WTC11 (cell line): ENCODE measurements around the gene PRRG2.

Experiments
- ATF3 ChIP-seq: sonication (generic); formaldehyde crosslinking; conservative IDR thresholded peaks from 2 replicates; pipeline ENCODE4 v1.8.1; 2022; ENCODE audit warnings: mild to moderate bottlenecking, missing genetic modification reagents
- CREB1 ChIP-seq: sonication (generic); formaldehyde crosslinking; IDR thresholded peaks from 2 replicates; pipeline ENCODE4 v1.8.0; 2023; ENCODE audit warnings: mild to moderate bottlenecking, missing genetic modification reagents
- CTCF ChIP-seq: fragments of 200-600 bp; IDR thresholded peaks from 2 replicates; pipeline ENCODE4 v1.8.0; 2022; ENCODE audit warnings: antibody characterized with exemption
- FOXJ3 ChIP-seq: sonication (generic); formaldehyde crosslinking; IDR thresholded peaks from 2 replicates; pipeline ENCODE4 v1.9.0; 2021; ENCODE audit warnings: missing genetic modification reagents, mild to moderate bottlenecking, borderline replicate concordance
- JUN ChIP-seq: sonication (generic); formaldehyde crosslinking; IDR thresholded peaks from 2 replicates; pipeline ENCODE4 v1.8.0; 2023; ENCODE audit warnings: mild to moderate bottlenecking, missing genetic modification reagents
- KAT7 ChIP-seq: sonication (generic); formaldehyde crosslinking; IDR thresholded peaks from 2 replicates; pipeline ENCODE4 v1.8.1; 2023; ENCODE audit warnings: missing genetic modification reagents, mild to moderate bottlenecking, borderline replicate concordance
- MXD4 ChIP-seq: fragments of 250-450 bp; sonication (Bioruptor Pico); IDR thresholded peaks from 2 replicates; pipeline ENCODE4 v1.8.0; 2021; ENCODE audit warnings: mild to moderate bottlenecking, moderate library complexity, borderline replicate concordance
- NFYB ChIP-seq: sonication (generic); formaldehyde crosslinking; conservative IDR thresholded peaks from 2 replicates; pipeline ENCODE4 v1.8.0; 2022; ENCODE audit warnings: low read depth, missing genetic modification reagents
- NR3C1 ChIP-seq: sonication (generic); formaldehyde crosslinking; conservative IDR thresholded peaks from 2 replicates; pipeline ENCODE4 v1.8.1; 2023; ENCODE audit warnings: low read depth, mild to moderate bottlenecking, missing genetic modification reagents
- PRDM15 ChIP-seq: sonication (generic); formaldehyde crosslinking; IDR thresholded peaks from 2 replicates; pipeline ENCODE4 v1.8.0; 2022; ENCODE audit warnings: missing genetic modification reagents
- SP1 ChIP-seq: sonication (generic); formaldehyde crosslinking; conservative IDR thresholded peaks from 2 replicates; pipeline ENCODE4 v1.8.1; 2022; ENCODE audit warnings: missing genetic modification reagents
- USF1 ChIP-seq: sonication (generic); formaldehyde crosslinking; IDR thresholded peaks from 2 replicates; pipeline ENCODE4 v1.8.0; 2022; ENCODE audit warnings: mild to moderate bottlenecking, missing genetic modification reagents
- ZBTB43 ChIP-seq: sonication (generic); formaldehyde crosslinking; IDR thresholded peaks from 2 replicates; pipeline ENCODE4 v1.8.1; 2023; ENCODE audit warnings: mild to moderate bottlenecking, missing genetic modification reagents
- ZSCAN18 ChIP-seq: fragments of 250-450 bp; sonication (Bioruptor Pico); IDR thresholded peaks from 2 replicates; pipeline ENCODE4 v2.1.2; 2022; ENCODE audit warnings: mild to moderate bottlenecking, moderate library complexity

- TF ChIP-seq CTCF (no peak), USF1 (CRISPR knock-in tag) (no peak), KAT7 (CRISPR knock-in tag) (no peak), ATF3 (CRISPR knock-in tag) (no peak), JUN (CRISPR knock-in tag) (no peak), ZBTB43 (CRISPR knock-in tag) (no peak), PRDM15 (CRISPR knock-in tag) (no peak), NFYB (CRISPR knock-in tag) (no peak), CREB1 (CRISPR knock-in tag) (no peak), SP1 (CRISPR knock-in tag) (no peak), FOXJ3 (CRISPR knock-in tag) (no peak), MXD4 (CRISPR knock-in tag) (no peak), ZSCAN18 (CRISPR knock-in tag) (no peak), NR3C1 (CRISPR knock-in tag) (no peak)
Observed at GRCh38 chr19:49583239-49583638, 2.1 kb downstream of the PRRG2 start.
